D721Med (cell line): ENCODE data around the gene HCRTR1.

Experiments used
- DNase-seq: peaks from one replicate; pipeline ENCODE4 v3.0.0; 2011; ENCODE audit warnings: low spot score; ENCODE audit not compliant: insufficient read length
- FAIRE-seq: peaks from 2 replicates; lab custom pipeline; 2011; peaks lifted over from hg19 to GRCh38; lab: Jason Lieb, UNC
- TF ChIP-seq, protein P1 (sequence below): IDR thresholded peaks from 2 replicates; pipeline ENCODE4 v1.5.1; 2012; ENCODE audit warnings: mild to moderate bottlenecking, control low read depth; ENCODE audit not compliant: insufficient read depth; ENCODE audit errors: missing control alignments

Gene HCRTR1

DNA sequence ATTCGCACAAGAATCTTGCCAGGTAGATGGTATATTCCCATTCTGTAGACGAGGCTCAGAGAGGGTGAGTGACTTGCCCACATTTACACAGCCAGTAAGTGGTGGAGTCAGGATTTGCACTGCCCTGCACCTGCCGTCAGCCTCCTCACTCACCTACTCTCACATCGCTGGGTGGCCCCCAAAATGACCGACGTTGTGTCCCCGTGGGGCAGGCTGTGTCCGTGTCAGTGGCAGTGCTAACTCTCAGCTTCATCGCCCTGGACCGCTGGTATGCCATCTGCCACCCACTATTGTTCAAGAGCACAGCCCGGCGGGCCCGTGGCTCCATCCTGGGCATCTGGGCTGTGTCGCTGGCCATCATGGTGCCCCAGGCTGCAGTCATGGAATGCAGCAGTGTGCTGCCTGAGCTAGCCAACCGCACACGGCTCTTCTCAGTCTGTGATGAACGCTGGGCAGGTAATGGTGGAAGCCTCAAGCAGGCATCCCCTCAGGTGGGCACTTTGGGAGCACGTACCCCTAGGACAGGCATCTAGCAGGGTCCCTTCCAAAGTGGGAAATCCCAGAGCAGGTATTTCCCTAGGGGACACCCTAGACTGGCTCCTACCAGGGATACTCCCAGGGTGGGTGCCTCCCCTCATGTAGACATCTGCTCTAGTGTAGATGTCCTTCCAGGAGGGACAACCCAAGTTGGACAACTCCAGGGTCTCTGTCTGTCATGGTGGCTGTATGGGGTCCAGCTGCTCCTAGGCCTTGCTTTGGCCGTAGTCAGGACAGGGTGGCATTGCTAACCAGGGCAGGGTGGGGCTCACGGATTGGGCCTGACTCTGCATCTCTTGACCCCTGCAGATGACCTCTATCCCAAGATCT is 3.4 kb downstream of the HCRTR1 start:
- no peak for FAIRE-seq
- TF ChIP-seq, protein P1, sequence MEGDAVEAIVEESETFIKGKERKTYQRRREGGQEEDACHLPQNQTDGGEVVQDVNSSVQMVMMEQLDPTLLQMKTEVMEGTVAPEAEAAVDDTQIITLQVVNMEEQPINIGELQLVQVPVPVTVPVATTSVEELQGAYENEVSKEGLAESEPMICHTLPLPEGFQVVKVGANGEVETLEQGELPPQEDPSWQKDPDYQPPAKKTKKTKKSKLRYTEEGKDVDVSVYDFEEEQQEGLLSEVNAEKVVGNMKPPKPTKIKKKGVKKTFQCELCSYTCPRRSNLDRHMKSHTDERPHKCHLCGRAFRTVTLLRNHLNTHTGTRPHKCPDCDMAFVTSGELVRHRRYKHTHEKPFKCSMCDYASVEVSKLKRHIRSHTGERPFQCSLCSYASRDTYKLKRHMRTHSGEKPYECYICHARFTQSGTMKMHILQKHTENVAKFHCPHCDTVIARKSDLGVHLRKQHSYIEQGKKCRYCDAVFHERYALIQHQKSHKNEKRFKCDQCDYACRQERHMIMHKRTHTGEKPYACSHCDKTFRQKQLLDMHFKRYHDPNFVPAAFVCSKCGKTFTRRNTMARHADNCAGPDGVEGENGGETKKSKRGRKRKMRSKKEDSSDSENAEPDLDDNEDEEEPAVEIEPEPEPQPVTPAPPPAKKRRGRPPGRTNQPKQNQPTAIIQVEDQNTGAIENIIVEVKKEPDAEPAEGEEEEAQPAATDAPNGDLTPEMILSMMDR = no peak

DNA sequence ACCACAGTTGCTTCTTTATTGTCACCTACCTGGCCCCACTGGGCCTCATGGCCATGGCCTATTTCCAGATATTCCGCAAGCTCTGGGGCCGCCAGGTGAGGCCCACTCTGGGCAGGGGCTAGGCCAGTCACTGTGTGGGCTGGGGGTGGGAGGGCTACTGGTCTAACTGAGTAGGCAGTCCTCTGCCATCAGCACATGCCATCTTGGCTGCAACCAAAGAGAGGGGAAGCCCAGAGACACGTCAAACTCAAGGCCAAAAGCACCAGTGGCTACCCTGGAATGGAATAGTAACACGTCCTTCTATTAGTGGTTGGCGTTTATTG is 4.0 kb downstream of the HCRTR1 start:
- DNase-seq (no peak), FAIRE-seq (no peak)
- TF ChIP-seq, protein P1 = no peak

More for the DNA sequence above, 3.4 kb downstream of the HCRTR1 start:
- DNase-seq = no peak

DNA sequence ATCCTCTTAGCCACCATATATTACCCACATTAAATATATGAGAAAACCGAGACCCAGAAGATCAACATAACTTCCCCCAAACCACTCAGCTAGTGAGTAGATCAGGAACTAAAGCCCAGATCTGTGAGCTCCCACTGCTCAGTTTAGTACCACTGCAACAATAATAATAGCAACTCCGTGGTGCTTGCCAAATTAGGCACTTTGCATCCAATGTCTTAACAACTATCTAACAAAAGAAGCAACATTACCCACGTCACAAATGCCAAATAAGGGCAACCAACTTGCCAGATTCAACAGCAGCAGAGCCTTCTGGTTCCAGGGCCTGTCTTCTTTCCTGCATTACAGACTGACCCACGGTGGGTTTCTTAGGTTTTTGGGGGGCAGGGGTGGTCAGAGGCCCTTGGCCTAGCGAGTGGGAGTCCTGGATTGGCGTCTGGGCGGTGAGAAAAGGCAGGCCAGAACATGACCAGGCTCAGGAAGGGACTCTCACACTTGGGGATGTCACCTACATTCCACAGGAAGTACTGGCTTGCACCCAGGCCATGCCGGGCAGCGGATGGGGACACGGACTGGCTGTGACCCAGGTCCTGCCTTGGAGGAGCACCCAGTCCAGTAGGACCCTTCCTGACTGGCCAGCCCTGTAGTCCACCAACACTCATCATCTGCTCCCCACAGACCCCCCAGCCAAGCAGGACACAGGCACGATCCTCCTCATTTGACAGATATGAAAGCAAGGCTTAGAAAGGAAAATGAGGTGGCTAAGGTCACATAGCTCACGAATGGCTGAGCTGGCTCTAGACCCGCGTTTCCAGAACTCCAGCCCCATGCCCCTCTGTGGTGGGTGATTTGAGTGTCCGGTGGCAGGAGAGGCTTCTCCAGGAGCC is 4.6 kb downstream of the HCRTR1 start:
- TF ChIP-seq, protein P1 = no peak
- no peak for FAIRE-seq
- no peak for DNase-seq

DNA sequence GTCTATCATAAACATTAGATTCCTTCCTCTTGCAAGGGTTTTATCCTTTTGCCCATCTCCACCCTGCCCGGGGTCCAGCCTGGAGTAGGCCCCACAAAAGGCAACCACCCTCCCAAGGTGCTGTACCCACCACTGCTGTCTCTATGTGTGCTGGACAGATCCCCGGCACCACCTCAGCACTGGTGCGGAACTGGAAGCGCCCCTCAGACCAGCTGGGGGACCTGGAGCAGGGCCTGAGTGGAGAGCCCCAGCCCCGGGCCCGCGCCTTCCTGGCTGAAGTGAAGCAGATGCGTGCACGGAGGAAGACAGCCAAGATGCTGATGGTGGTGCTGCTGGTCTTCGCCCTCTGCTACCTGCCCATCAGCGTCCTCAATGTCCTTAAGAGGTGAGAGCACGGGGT is 5.9 kb downstream of the HCRTR1 start:
- TF ChIP-seq, protein P1 = no peak
- FAIRE-seq = no peak
- DNase-seq = no peak

DNA sequence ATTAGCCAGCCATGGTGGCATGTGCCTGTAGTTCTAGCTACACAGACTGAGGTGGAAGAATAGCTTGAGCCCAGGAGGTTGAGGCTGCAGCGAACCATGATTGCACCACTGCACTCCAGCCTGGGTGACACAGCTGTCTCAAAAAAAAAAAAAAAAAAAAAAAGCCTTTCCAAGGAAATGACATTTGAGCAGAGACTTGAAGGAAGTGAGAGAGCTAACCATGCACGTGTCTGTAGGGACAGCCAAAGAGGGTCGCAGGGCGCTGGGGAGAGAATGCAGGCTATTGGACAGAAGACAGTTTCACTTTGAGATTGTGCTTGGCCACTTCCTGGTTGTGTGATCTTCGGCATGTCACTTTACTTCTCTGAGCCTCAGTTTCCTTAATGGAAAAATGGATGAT is 6.8 kb downstream of the HCRTR1 start:
- no peak for DNase-seq
- FAIRE-seq = no peak
- TF ChIP-seq, protein P1 = no peak

DNA sequence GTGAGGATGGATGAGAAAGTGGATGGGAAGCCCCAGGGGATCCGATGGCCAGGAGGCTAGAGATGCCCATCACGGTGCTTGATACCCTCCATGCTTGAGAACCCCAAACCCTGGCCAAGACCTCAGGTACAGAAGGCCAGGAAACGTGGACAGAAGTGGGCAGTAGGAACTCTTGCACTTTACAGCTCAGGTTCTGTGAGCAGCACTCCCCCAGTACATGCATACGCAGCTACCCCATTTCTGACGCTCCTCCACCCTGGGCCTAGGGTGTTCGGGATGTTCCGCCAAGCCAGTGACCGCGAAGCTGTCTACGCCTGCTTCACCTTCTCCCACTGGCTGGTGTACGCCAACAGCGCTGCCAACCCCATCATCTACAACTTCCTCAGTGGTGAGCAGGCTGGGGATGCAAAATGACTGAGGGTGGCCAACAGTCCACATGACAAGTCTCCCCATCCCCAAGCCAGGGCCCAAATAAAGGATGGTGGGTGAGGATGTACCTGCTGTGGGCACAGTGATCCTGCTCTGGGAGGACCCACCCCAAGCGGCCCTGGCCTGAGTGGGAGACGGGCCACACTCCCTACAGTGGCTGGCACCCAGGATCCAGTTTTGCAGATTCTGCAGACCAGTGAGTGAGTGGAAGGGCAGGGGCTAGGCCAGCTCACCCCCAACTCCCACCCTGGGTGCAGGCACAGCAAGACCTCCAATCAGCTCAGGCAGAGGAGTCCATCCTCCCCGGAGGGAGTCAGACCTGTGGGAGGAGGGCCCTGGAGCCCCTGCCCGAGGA is 7.4 kb downstream of the HCRTR1 start:
- no peak for FAIRE-seq
- no peak for DNase-seq
- TF ChIP-seq, protein P1 = no peak
